K562 (cell line): ENCODE measurements around the gene ZMYND15. TPM values are rescaled to one million over a fixed set of nuclear protein-coding genes. Genes with fewer than 3 reads are reported as not detected.
A peak's percentile ranks its signal among the peaks of the same experiment; 100 is the strongest.

Experiments used
- ARID2 ChIP-seq: fragments of 450-650 bp; IDR thresholded peaks from 2 replicates; pipeline ENCODE4 v1.6.1; 2017; ENCODE audit warnings: antibody characterized with exemption, mild to moderate bottlenecking
- CCNT2 ChIP-seq: IDR thresholded peaks from 2 replicates; pipeline ENCODE4 v1.6.1; 2011; ENCODE audit warnings: borderline replicate concordance, low read depth, mild to moderate bottlenecking, moderate library complexity, mixed read lengths, low read length; ENCODE audit not compliant: insufficient read length; ENCODE audit errors: extremely low read depth
- CEBPG ChIP-seq, 3 experiments: fragments of 200-800 bp in 1 of 3; sonication (Bioruptor generic) in 1 of 3; sonication (generic) in 1 of 3; formaldehyde crosslinking in 1 of 3; IDR thresholded peaks in 2 of 3; conservative IDR thresholded peaks in 1 of 3; 2 replicates each; pipeline versions ENCODE4 v1.6.1 to v1.8.0; 2016 to 2022; ENCODE audit warnings: missing compliant biosample characterization in 2 of 3, missing genetic modification characterization in 2 of 3, mild to moderate bottlenecking in 1 of 3, missing genetic modification reagents in 1 of 3
- DPF2 ChIP-seq: fragments of 450-650 bp; IDR thresholded peaks from 2 replicates; pipeline ENCODE4 v1.6.1; 2016
- ETS1 ChIP-seq: conservative IDR thresholded peaks from 2 replicates; pipeline ENCODE4 v1.6.1; 2011; ENCODE audit warnings: low read depth, mild to moderate bottlenecking, low read length; ENCODE audit not compliant: control insufficient read depth
- HCFC1 ChIP-seq: IDR thresholded peaks from 2 replicates; pipeline ENCODE4 v1.6.1; 2012; ENCODE audit warnings: low read depth, low read length, improper control_type of control experiment
- JUNB ChIP-seq: fragments of 450-650 bp; formaldehyde crosslinking; conservative IDR thresholded peaks from 2 replicates; pipeline ENCODE4 v1.4.0; 2020; ENCODE audit warnings: mild to moderate bottlenecking
- KDM5B ChIP-seq: fragments of 200-600 bp; sonication (generic); IDR thresholded peaks from 2 replicates; pipeline ENCODE4 v1.6.1; 2012; ENCODE audit warnings: low read depth, mild to moderate bottlenecking, moderate library complexity, low read length, control low read depth, inconsistent platforms; ENCODE audit not compliant: insufficient replicate concordance
- NEUROD1 ChIP-seq: fragments of 150-350 bp; IDR thresholded peaks from 2 replicates; pipeline ENCODE4 v1.6.1; 2014; ENCODE audit warnings: borderline replicate concordance, low read length, low read depth; ENCODE audit not compliant: partially characterized antibody
- NFIC ChIP-seq: fragments of 450-650 bp; IDR thresholded peaks from 2 replicates; pipeline ENCODE4 v1.6.1; 2017; ENCODE audit warnings: mild to moderate bottlenecking, inconsistent platforms
- NR0B1 ChIP-seq: fragments of 450-650 bp; IDR thresholded peaks from one replicate; pipeline ENCODE4 v1.6.1; 2018; ENCODE audit warnings: mild to moderate bottlenecking, moderate library complexity; ENCODE audit not compliant: partially characterized antibody
- RREB1 ChIP-seq: fragments of 250-450 bp; sonication (Bioruptor Pico); IDR thresholded peaks from 2 replicates; pipeline ENCODE4 v1.4.0; 2020
- SIN3A ChIP-seq, 2 experiments: fragments of 150-350 bp in 1 of 2; IDR thresholded peaks; 2 replicates each; pipeline ENCODE4 v1.6.1; 2011 to 2016; ENCODE audit warnings: borderline replicate concordance in 2 of 2, low read depth in 2 of 2, low read length in 2 of 2, mild to moderate bottlenecking in 2 of 2, moderate library complexity in 2 of 2; ENCODE audit not compliant: control insufficient read depth in 1 of 2
- USF1 ChIP-seq: sonication (generic); formaldehyde crosslinking; IDR thresholded peaks from 2 replicates; pipeline ENCODE4 v1.9.0; 2022; ENCODE audit warnings: mild to moderate bottlenecking, missing genetic modification reagents
- ZEB2 ChIP-seq: fragments of 450-650 bp; IDR thresholded peaks from 2 replicates; pipeline ENCODE4 v1.6.1; 2016
- ZNF583 ChIP-seq: fragments of 250-450 bp; sonication (Bioruptor Pico); IDR thresholded peaks from 2 replicates; pipeline ENCODE4 v1.4.0; 2020
- polyA plus RNA-seq, 8 experiments: library from polyadenylated mRNA; depleted of rRNA in 4 of 8; stranded (reverse) in 5 of 8; unstranded in 3 of 8; fragments of >200 nt; fragmentation: Nextera tagmentation in 2 of 8; fragmentation: Illumina TruSeq in 1 of 8; extraction: Ambion mirVana in 2 of 8; extraction: Trizol in 1 of 8; gene quantifications; 2 replicates each; pipeline versions ENCODE4 v1.2.1 to v1.2.3, GENCODE V29; 2011 to 2014; ENCODE audit warnings: inconsistent platforms in 1 of 8, missing spikeins in 1 of 8
- total RNA-seq, 7 experiments: library from RNA; depleted of rRNA in 6 of 7; stranded (reverse); fragments of >200 nt in 6 of 7; fragmentation: Illumina TruSeq in 2 of 7; extraction: Trizol in 2 of 7; gene quantifications; 2 replicates each; pipeline versions ENCODE4 v1.2.1 to v1.2.3, GENCODE V29; 2011 to 2021; ENCODE audit warnings: low replicate concordance in 1 of 7

The ZMYND15 gene
- total and polyA plus RNA-seq, 9 of the 15 experiments (the other 6 are each of a cell fraction or from before 2014, with no cell fraction given), result 0.09 TPM; not detected in 8

GRCh38 chr17:4709794-4710692, 29.6 kb upstream of the ZMYND15 start, which contains the start of gene ARRB2 (continued):
- TF ChIP-seq JUNB (no peak), ARID2 (peak; percentile 53; the same call in 1 of the 2 replicates), DPF2 (no peak), SIN3A (IDR thresholded peaks at IDR 0.05; ENCODE audit: borderline replicate concordance in 2 of 2, control insufficient read depth in 1 of 2, low read depth in 2 of 2, low read length in 2 of 2) (peak in 1 of 2 experiments; percentile 29; a peak in 1 of 4 replicates), CCNT2 (peak; percentile 59), NR0B1 (no peak), ZNF583 (CRISPR knock-in tag) (no peak), NEUROD1 (no peak), RREB1 (CRISPR knock-in tag) (no peak), ZEB2 (peak; percentile 81), NFIC (0 out of 2 replicates have a peak, but pooled peaks have one; percentile 8), HCFC1 (no peak), KDM5B (peak; percentile 22), CEBPG (CRISPR knock-in tag; IDR thresholded peaks at IDR 0.05) (peak; percentile 72; the same call in 1 of the 2 replicates), CEBPG (tag; conservative IDR thresholded peaks at IDR 0.05 in 1 of 2, IDR thresholded peaks at IDR 0.05 in 1 of 2) (0 out of 4 replicates have a peak, but pooled peaks of 1 of the 2 experiments have one; percentile 34), ETS1 (no peak), USF1 (CRISPR knock-in tag) (peak; percentile 70)
